Measurements from ENCODE around the gene KRT78.
"Not testable (repeated sequence)": the region's sequence is repeated elsewhere in the genome, so short reads cannot be mapped to it uniquely, and the experiment has no call there.

KRT78 gene

GRCh38 chr12:52891044-52891443, 42.2 kb upstream of the KRT78 start:
- no peak for TF ChIP-seq CTCF (IDR thresholded peaks at IDR 0.05; ENCODE audit: borderline replicate concordance, control extremely low read depth, extremely low read depth, insufficient read depth, missing control alignments)
- DNase-seq (ENCODE audit: low spot score): no peak
- in situ Hi-C loops (cut with MboI; ENCODE audit: low sequenced_read_pairs, unreplicated experiment): no loop called here

- no peak for TF ChIP-seq CTCF (IDR thresholded peaks at IDR 0.05; ENCODE audit: borderline replicate concordance, control extremely low read depth, extremely low read depth, insufficient read depth, missing control alignments)
- in situ Hi-C loops (cut with MboI; ENCODE audit: low sequenced_read_pairs, unreplicated experiment): no loop called here
- DNase-seq (ENCODE audit: low spot score): no peak
Measured at GRCh38 chr12:52890417-52890816, 41.6 kb upstream of the KRT78 start.

GRCh38 chr12:52884526-52885293, 35.9 kb upstream of the KRT78 start:
- DNase-seq (ENCODE audit: low spot score): peak; percentile 83
- TF ChIP-seq CTCF (IDR thresholded peaks at IDR 0.05; ENCODE audit: borderline replicate concordance, control extremely low read depth, extremely low read depth, insufficient read depth, missing control alignments): peak; percentile 74
- in situ Hi-C loops (cut with MboI; ENCODE audit: low sequenced_read_pairs, unreplicated experiment): loop anchor here (5.0 kb wide), 1 partner anchor 93 kb away; no protein-coding TSS in a partner anchor

- DNase-seq (ENCODE audit: low spot score); in situ Hi-C loops (cut with MboI; ENCODE audit: low sequenced_read_pairs, unreplicated experiment): not testable (repeated sequence)
Measured at GRCh38 chr12:52880499-52880898, 31.7 kb upstream of the KRT78 start.

GRCh38 chr12:52879394-52880351, 30.9 kb upstream of the KRT78 start:
- DNase-seq (ENCODE audit: low spot score): peak; percentile 76
- TF ChIP-seq CTCF (IDR thresholded peaks at IDR 0.05; ENCODE audit: borderline replicate concordance, control extremely low read depth, extremely low read depth, insufficient read depth, missing control alignments): peak; percentile 66

GRCh38 chr12:52878507-52879393, 30.0 kb upstream of the KRT78 start:
- no peak for DNase-seq (ENCODE audit: low spot score)
- in situ Hi-C loops (cut with MboI; ENCODE audit: low sequenced_read_pairs, unreplicated experiment): loop anchor here (10.0 kb wide), 2 partner anchors 294 to 494 kb away; partner anchors contain the start of gene KRT84
- TF ChIP-seq CTCF (IDR thresholded peaks at IDR 0.05; ENCODE audit: borderline replicate concordance, control extremely low read depth, extremely low read depth, insufficient read depth, missing control alignments): no peak

More at GRCh38 chr12:52879394-52880351, 30.9 kb upstream of the KRT78 start:
- in situ Hi-C loops (cut with MboI; ENCODE audit: low sequenced_read_pairs, unreplicated experiment): loop anchor here (10.0 kb wide), 2 partner anchors 295 to 495 kb away; partner anchors contain the start of gene KRT84

All from GM13976 (cell line).